Measurements from ENCODE around the gene DHRS12.

DNA sequence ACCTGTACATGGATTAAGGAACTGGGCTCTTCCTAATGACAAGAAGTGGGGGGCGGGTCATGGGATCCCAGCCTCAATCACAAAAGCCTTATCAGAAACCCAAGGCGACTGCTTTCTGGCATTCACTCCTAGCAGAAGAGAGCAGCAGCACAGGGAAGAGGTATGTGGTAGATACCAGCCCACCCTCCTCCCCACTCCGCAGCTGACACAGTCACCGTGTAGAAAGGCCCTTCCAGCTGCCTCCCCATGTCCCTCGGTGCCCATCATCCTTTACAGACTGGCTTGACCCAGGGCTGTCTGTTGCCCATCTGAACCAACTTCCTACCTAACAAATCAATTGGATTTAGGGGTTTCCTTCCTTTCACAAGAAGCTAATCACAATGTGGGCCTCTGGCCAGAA is 3.1 kb upstream of the DHRS12 start:
- TF ChIP-seq, protein P1, sequence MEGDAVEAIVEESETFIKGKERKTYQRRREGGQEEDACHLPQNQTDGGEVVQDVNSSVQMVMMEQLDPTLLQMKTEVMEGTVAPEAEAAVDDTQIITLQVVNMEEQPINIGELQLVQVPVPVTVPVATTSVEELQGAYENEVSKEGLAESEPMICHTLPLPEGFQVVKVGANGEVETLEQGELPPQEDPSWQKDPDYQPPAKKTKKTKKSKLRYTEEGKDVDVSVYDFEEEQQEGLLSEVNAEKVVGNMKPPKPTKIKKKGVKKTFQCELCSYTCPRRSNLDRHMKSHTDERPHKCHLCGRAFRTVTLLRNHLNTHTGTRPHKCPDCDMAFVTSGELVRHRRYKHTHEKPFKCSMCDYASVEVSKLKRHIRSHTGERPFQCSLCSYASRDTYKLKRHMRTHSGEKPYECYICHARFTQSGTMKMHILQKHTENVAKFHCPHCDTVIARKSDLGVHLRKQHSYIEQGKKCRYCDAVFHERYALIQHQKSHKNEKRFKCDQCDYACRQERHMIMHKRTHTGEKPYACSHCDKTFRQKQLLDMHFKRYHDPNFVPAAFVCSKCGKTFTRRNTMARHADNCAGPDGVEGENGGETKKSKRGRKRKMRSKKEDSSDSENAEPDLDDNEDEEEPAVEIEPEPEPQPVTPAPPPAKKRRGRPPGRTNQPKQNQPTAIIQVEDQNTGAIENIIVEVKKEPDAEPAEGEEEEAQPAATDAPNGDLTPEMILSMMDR (IDR thresholded peaks at IDR 0.05), result no peak
- TF ChIP-seq POLR2A (IDR thresholded peaks at IDR 0.05), result no peak

Data from right lobe of liver (tissue), 4 donors.